Glutamatergic neuron (in vitro differentiated cells): ENCODE data around the gene SWT1. TPM values are rescaled to one million over a fixed set of nuclear protein-coding genes. Genes with fewer than 3 reads are reported as not detected.

Experiments
- DNase-seq: peaks from one replicate; pipeline ENCODE4 v3.0.0; 2022
- H3K27ac Mint-ChIP-seq: one replicate; pipeline ENCODE4 v1.8.0; 2020; ENCODE audit warnings: mild to moderate bottlenecking, mixed read lengths, inconsistent platforms; ENCODE audit not compliant: unreplicated experiment
- H3K27me3 Mint-ChIP-seq: one replicate; pipeline ENCODE4 v1.8.0; 2020; ENCODE audit warnings: mild to moderate bottlenecking, moderate library complexity, mixed read lengths, inconsistent platforms; ENCODE audit not compliant: unreplicated experiment
- H3K36me3 Mint-ChIP-seq: one replicate; pipeline ENCODE4 v1.8.0; 2020; ENCODE audit warnings: mild to moderate bottlenecking, mixed read lengths, inconsistent platforms; ENCODE audit not compliant: unreplicated experiment
- H3K4me1 Mint-ChIP-seq: one replicate; pipeline ENCODE4 v1.8.0; 2020; ENCODE audit warnings: mild to moderate bottlenecking, low read depth, mixed read lengths, inconsistent platforms; ENCODE audit not compliant: unreplicated experiment
- H3K4me3 Mint-ChIP-seq: one replicate; pipeline ENCODE4 v1.8.0; 2020; ENCODE audit warnings: mild to moderate bottlenecking, mixed read lengths, inconsistent platforms; ENCODE audit not compliant: unreplicated experiment
- H3K9me3 Mint-ChIP-seq: one replicate; pipeline ENCODE4 v1.8.0; 2020; ENCODE audit warnings: mild to moderate bottlenecking, moderate library complexity, mixed read lengths, inconsistent platforms; ENCODE audit not compliant: unreplicated experiment
- CTCF ChIP-seq: fragments of 200-600 bp; sonication (generic); IDR thresholded peaks from one replicate; pipeline ENCODE4 v1.5.0; 2021; ENCODE audit not compliant: partially characterized antibody, unreplicated experiment
- total RNA-seq: library from RNA; stranded (reverse); fragmentation: NEBNext Ultra II Directional; extraction: Animal tissue kit (Norgen Biotek cat#: 25700); gene quantifications from one replicate; pipeline ENCODE4 v1.2.1, GENCODE V29; 2021; ENCODE audit not compliant: unreplicated experiment

Gene SWT1
- total RNA-seq, 1 donor from 2014 or later: 15.5 TPM

GRCh38 chr1:185129708-185130107 lies 27.3 kb upstream of the SWT1 start:
- no peak for TF ChIP-seq CTCF
- no peak overlapping the region for H3K4me3 Mint-ChIP-seq
- no peak overlapping the region for H3K27ac Mint-ChIP-seq
- peaks cover 10% of the 10 kb centered on the region for H3K36me3 Mint-ChIP-seq
- no peak for DNase-seq
- H3K27me3 Mint-ChIP-seq: peaks cover 2% of the 10 kb centered on the region
- H3K9me3 Mint-ChIP-seq: no peaks in the 10 kb centered on the region
- H3K4me1 Mint-ChIP-seq: no peaks in the 10 kb centered on the region

- Mint-ChIP-seq H3K36me3 (peaks cover 10% of the 10 kb centered on the region), H3K4me3 (no peak overlapping the region), H3K27me3 (no peaks in the 10 kb centered on the region), H3K4me1 (no peaks in the 10 kb centered on the region), H3K27ac (no peak overlapping the region), H3K9me3 (no peaks in the 10 kb centered on the region)
- TF ChIP-seq CTCF: no peak
- no peak for DNase-seq
Measured at GRCh38 chr1:185132534-185132933, 24.4 kb upstream of the SWT1 start.

- Mint-ChIP-seq H3K36me3 (peaks cover 5% of the 10 kb centered on the region), H3K4me1 (no peaks in the 10 kb centered on the region), H3K9me3 (no peaks in the 10 kb centered on the region), H3K27me3 (no peaks in the 10 kb centered on the region), H3K4me3 (no peak overlapping the region), H3K27ac (no peak overlapping the region)
- TF ChIP-seq CTCF: no peak
- DNase-seq: no peak
Measured at GRCh38 chr1:185137896-185138545, 18.9 kb upstream of the SWT1 start.

- no peak overlapping the region for H3K27ac Mint-ChIP-seq
- H3K9me3 Mint-ChIP-seq: no peaks in the 10 kb centered on the region
- H3K27me3 Mint-ChIP-seq: no peaks in the 10 kb centered on the region
- H3K4me3 Mint-ChIP-seq: no peak overlapping the region
- no peak for TF ChIP-seq CTCF
- H3K36me3 Mint-ChIP-seq: no peaks in the 10 kb centered on the region
- H3K4me1 Mint-ChIP-seq: no peaks in the 10 kb centered on the region
- DNase-seq: no peak
Measured at GRCh38 chr1:185139246-185139645, 17.7 kb upstream of the SWT1 start.

GRCh38 chr1:185144233-185144632 lies 12.7 kb upstream of the SWT1 start:
- no peak overlapping the region for H3K27ac Mint-ChIP-seq
- H3K9me3 Mint-ChIP-seq: no peaks in the 10 kb centered on the region
- no peaks in the 10 kb centered on the region for H3K27me3 Mint-ChIP-seq
- no peak for TF ChIP-seq CTCF
- H3K4me3 Mint-ChIP-seq: no peak overlapping the region
- H3K4me1 Mint-ChIP-seq: no peaks in the 10 kb centered on the region
- DNase-seq: no peak
- H3K36me3 Mint-ChIP-seq: no peaks in the 10 kb centered on the region
